OCI-LY3 (cell line): ENCODE data around the gene MACO1.

Source experiments
- CTCF ChIP-seq: fragments of 200-600, 300-600 bp; sonication (generic); IDR thresholded peaks from 2 replicates; pipeline ENCODE4 v1.5.1; 2014; ENCODE audit warnings: antibody characterized with exemption, low read length, low read depth
- EZH2phosphoT487 ChIP-seq: fragments of 200-600 bp; shearing (Covaris generic); IDR thresholded peaks from 2 replicates; pipeline ENCODE4 v1.6.1; 2018; ENCODE audit warnings: antibody characterized with exemption, mixed run types, low read depth

GRCh38 chr1:25530186-25531081, 99.7 kb downstream of the MACO1 start:
- TF ChIP-seq CTCF (no peak), EZH2phosphoT487 (no peak)
